Fibroblast of pulmonary artery (primary cell): Measurements from ENCODE around the gene MARS2.

Experiments used
- DNase-seq: peaks from one replicate; pipeline ENCODE4 v3.0.0-alpha.2; 2010; ENCODE audit warnings: low read depth
- H3K4me3 ChIP-seq: replicated peaks from 2 replicates; pipeline ENCODE4 v1.5.1; 2011; ENCODE audit warnings: low read depth, mild to moderate bottlenecking, control low read depth, low read length, moderate library complexity
- TF ChIP-seq, protein P1 (sequence below): IDR thresholded peaks from 2 replicates; pipeline ENCODE4 v1.5.1; 2011; ENCODE audit warnings: mild to moderate bottlenecking, control low read depth, low read length, inconsistent platforms; ENCODE audit errors: missing control alignments

The MARS2 gene

GRCh38 chr2:197705121-197705911 is at the start of gene MARS2:
MARS2 (plus strand) TSS chr2:197705369; CDS start chr2:197705406, 37 bp downstream.
- TF ChIP-seq, protein P1, sequence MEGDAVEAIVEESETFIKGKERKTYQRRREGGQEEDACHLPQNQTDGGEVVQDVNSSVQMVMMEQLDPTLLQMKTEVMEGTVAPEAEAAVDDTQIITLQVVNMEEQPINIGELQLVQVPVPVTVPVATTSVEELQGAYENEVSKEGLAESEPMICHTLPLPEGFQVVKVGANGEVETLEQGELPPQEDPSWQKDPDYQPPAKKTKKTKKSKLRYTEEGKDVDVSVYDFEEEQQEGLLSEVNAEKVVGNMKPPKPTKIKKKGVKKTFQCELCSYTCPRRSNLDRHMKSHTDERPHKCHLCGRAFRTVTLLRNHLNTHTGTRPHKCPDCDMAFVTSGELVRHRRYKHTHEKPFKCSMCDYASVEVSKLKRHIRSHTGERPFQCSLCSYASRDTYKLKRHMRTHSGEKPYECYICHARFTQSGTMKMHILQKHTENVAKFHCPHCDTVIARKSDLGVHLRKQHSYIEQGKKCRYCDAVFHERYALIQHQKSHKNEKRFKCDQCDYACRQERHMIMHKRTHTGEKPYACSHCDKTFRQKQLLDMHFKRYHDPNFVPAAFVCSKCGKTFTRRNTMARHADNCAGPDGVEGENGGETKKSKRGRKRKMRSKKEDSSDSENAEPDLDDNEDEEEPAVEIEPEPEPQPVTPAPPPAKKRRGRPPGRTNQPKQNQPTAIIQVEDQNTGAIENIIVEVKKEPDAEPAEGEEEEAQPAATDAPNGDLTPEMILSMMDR = no peak
- H3K4me3 ChIP-seq = peak within 1 kb of the TSS; percentile 90
- DNase-seq = peak; percentile 93

DNA sequence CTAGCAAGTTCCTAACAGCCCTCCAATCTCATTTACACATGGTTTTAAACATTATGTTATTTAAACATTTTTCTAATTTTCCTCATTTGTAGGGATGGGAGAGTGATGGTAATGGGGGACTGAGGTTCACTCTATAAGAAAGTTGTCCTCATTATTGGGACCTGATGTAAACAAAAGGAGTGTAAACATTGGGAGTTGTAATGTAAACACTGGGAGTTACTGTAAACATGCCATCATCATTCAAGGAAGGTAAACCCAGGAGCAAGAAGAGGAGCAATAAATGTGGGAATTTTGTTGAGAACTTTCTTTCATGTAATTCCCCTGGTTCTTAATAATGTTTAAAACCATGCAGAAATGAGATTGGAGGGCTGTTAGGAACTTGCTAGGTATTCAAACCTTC is 47.6 kb upstream of the MARS2 start:
- no peak overlapping the region for H3K4me3 ChIP-seq
- DNase-seq = no peak
- TF ChIP-seq, protein P1 = no peak

DNA sequence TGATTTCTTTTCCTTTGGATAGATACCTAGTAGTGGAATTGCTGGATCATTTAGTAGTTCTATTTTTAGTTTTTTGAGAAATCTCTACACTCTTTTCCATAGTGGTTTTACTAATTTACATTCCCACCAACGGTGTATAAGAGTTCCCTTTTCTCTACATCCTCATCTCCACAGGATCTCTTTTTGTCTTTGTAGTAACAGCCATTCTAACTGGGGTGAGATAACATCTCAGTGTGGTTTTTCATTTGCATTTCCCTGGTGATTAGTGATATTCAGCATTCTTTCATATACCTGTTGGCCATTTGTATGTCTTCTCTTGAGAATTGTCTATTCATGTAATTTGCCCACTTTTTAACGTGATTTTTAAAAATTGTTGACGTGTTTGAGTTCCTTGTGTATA is 43.5 kb upstream of the MARS2 start:
- H3K4me3 ChIP-seq = no peak overlapping the region
- no peak for DNase-seq
- TF ChIP-seq, protein P1 = no peak

DNA sequence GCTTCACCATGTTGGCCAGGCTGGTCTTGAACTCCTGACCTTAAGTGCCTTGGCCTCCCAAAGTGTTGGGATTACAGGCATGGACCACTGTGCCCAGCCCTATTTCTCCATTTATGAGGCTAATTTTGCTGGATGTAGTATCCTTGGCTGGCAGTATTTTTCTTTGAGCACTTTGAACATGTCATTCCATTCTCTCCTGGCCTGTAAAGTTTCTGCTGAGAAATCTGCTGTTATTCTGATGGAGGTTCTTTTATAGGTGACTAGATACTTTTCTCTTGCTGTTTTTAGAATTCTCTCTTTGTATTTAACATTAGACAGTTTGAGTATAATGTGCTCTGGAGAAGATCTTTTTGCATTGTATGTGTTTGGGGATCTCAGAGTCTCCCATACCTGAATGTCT is 38.9 kb upstream of the MARS2 start:
- H3K4me3 ChIP-seq = no peak overlapping the region
- DNase-seq = no peak
- TF ChIP-seq, protein P1 = no peak

DNA sequence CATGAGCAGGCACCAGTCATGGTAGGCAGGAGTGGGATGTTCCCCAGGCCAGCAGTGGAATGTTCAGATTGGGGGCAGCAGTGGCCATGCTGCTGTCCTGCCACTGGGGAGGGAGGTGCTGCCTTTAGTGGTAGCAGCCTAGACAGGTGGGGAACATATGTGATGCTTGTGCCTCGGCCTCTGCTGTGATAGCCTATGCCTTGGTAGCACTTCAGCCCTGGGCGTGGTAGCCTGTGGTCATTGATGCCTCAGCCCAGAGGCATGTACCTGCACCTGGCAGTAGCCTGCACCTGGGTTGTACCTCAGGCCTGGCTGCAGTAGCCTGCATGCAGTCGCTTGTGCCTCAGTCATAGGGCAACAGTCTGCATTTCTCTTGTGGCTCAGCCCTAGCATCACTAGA is 36.9 kb upstream of the MARS2 start:
- no peak overlapping the region for H3K4me3 ChIP-seq
- DNase-seq = no peak
- TF ChIP-seq, protein P1 = no peak

DNA sequence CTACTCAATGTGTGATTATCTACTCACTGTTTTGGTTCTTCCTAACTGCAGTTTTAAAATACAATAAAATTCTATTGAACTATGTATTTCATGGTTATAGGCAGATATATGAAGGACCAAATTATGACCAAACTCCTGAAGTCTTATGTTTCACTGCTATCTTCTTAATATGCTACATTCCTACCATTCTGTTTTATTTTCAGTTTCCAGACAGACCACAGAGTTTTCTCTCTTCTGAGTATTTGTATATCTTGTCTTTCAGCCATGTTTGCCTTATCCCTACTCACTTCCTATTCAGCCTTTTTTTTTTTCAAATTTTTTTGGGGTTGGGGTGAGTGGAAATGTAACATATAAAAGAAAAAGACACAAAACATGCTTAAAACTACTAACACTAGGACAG is 36.1 kb upstream of the MARS2 start:
- H3K4me3 ChIP-seq = no peak overlapping the region
- no peak for DNase-seq
- TF ChIP-seq, protein P1 = no peak

- H3K4me3 ChIP-seq = no peak overlapping the region
- no peak for DNase-seq
- TF ChIP-seq, protein P1 = no peak
Observed at GRCh38 chr2:197672371-197672893, 32.7 kb upstream of the MARS2 start.
